Muscle of back (tissue), 13 donors: ENCODE data around the gene CCDC190. TPM values are rescaled to one million over a fixed set of nuclear protein-coding genes. Genes with fewer than 3 reads are reported as not detected.
"Not testable (repeated sequence)": the region's sequence is repeated elsewhere in the genome, so short reads cannot be mapped to it uniquely, and the experiment has no call there.

Source experiments
- DNase-seq, 3 donors: peaks; one replicate each; pipeline versions ENCODE4 v3.0.0 to v3.0.0-alpha.2; 2013
- long read RNA-seq, 9 donors: transcript quantifications; one replicate each; lab custom pipeline, GENCODE V29; 2026
- polyA plus RNA-seq, 10 donors: library from polyadenylated mRNA; unstranded; fragments of 120-200 nt; gene quantifications; one replicate each; pipeline ENCODE4 v1.2.1, GENCODE V29; 2013; ENCODE audit not compliant: insufficient read length in 10 of 10

The CCDC190 gene
- 10 to 100 TPM in 1 of 10 donors, 1 to 10 TPM in 9; 1.3 to 10.5 (median 4.6) TPM for polyA plus RNA-seq
- long read RNA-seq, donor 1, result 0 reads
- long read RNA-seq, donor 2, result 0 reads
- long read RNA-seq, donor 3, result 0 reads
- long read RNA-seq, donor 4, result 0 reads
- long read RNA-seq, donor 5, result 0 reads
- long read RNA-seq, donor 6, result 0 reads
- long read RNA-seq, donor 7, result 0 reads
- long read RNA-seq, donor 8, result 0 reads
- long read RNA-seq, donor 9, result 0 reads

GRCh38 chr1:162861101-162861500 is at the start of gene CCDC190:
Gene CCDC190 (minus strand): TSS chr1:162861175. CDS start chr1:162859646, 1,529 bp downstream.
- no peak for DNase-seq

- DNase-seq, result no peak
These were observed 49.2 kb upstream of the CCDC190 start for GRCh38 chr1:162910161-162910560.

- peak in 1 of 3 donors; percentile 59 for DNase-seq
These were observed 47.8 kb upstream of the CCDC190 start for GRCh38 chr1:162908780-162909179.

- no peak for DNase-seq
These were observed 47.3 kb upstream of the CCDC190 start for GRCh38 chr1:162908236-162908635.

- DNase-seq, result no peak
These were observed 45.5 kb upstream of the CCDC190 start for GRCh38 chr1:162906485-162906884.

GRCh38 chr1:162905174-162906158 is 44.5 kb upstream of the CCDC190 start:
- peak in 1 of 3 donors; percentile 71 for DNase-seq

GRCh38 chr1:162904579-162904978 is 43.6 kb upstream of the CCDC190 start:
- no peak for DNase-seq

GRCh38 chr1:162904023-162904422 is 43.0 kb upstream of the CCDC190 start:
- no peak for DNase-seq

GRCh38 chr1:162903246-162903645 is 42.3 kb upstream of the CCDC190 start:
- DNase-seq, result no peak

GRCh38 chr1:162902416-162902815 is 41.4 kb upstream of the CCDC190 start:
- no peak for DNase-seq

- no peak for DNase-seq
These were observed 40.3 kb upstream of the CCDC190 start for GRCh38 chr1:162901243-162901642.

GRCh38 chr1:162899422-162900146 is 38.6 kb upstream of the CCDC190 start:
- peak; percentile 19 to 75 (median 25) for DNase-seq

- DNase-seq, result no peak
These were observed 32.6 kb upstream of the CCDC190 start for GRCh38 chr1:162893612-162893908.

GRCh38 chr1:162892906-162893611 is 32.1 kb upstream of the CCDC190 start:
- DNase-seq, result no peak

- no peak for DNase-seq
These were observed 29.0 kb upstream of the CCDC190 start for GRCh38 chr1:162889989-162890388.

GRCh38 chr1:162886705-162887104 is 25.7 kb upstream of the CCDC190 start:
- no peak for DNase-seq

GRCh38 chr1:162885265-162885664 is 24.3 kb upstream of the CCDC190 start:
- no peak for DNase-seq

- DNase-seq, result no peak
These were observed 23.9 kb upstream of the CCDC190 start for GRCh38 chr1:162884831-162885230.

- peak; percentile 12 to 29 (median 22) for DNase-seq
These were observed 21.3 kb upstream of the CCDC190 start for GRCh38 chr1:162882248-162882674.

- DNase-seq, result no peak
These were observed 20.6 kb upstream of the CCDC190 start for GRCh38 chr1:162881590-162881989.

- not testable (repeated sequence) for DNase-seq
These were observed 19.6 kb upstream of the CCDC190 start for GRCh38 chr1:162880617-162881016.
